Measurements from ENCODE around the gene PHF21A.

Gene PHF21A

DNA sequence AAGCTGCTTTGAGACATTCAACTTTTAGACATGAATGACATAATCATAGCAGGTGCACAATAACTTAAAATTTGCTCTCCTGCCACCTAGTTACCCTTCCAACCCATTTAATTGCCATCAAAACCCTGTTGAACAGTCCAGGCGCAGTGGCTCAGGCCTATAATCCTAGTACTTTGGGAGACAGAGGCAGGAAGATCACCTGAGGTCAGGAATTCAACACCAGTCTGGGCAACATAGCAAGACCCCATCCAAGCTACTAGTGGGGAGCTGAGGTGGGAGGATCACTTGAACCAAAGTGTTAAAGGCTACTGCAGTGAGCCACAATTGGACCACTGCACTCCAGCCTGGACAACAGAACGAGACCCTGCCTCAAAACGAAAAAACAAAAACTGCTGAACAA lies 4.0 kb upstream of the PHF21A start (continued):
- TF ChIP-seq, protein P1, sequence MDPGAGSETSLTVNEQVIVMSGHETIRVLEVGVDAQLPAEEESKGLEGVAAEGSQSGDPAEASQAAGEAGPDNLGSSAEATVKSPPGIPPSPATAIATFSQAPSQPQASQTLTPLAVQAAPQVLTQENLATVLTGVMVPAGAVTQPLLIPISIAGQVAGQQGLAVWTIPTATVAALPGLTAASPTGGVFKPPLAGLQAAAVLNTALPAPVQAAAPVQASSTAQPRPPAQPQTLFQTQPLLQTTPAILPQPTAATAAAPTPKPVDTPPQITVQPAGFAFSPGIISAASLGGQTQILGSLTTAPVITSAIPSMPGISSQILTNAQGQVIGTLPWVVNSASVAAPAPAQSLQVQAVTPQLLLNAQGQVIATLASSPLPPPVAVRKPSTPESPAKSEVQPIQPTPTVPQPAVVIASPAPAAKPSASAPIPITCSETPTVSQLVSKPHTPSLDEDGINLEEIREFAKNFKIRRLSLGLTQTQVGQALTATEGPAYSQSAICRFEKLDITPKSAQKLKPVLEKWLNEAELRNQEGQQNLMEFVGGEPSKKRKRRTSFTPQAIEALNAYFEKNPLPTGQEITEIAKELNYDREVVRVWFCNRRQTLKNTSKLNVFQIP (CRISPR knock-in tag; IDR thresholded peaks at IDR 0.05; ENCODE audit: borderline replicate concordance, low read depth), result no peak
- no peak for TF ChIP-seq GLIS3 (CRISPR knock-in tag; IDR thresholded peaks at IDR 0.05)
- TF ChIP-seq ESRRG (CRISPR knock-in tag; IDR thresholded peaks at IDR 0.05), result no peak
- TF ChIP-seq OSR1 (CRISPR knock-in tag; IDR thresholded peaks at IDR 0.05), result no peak

DNA sequence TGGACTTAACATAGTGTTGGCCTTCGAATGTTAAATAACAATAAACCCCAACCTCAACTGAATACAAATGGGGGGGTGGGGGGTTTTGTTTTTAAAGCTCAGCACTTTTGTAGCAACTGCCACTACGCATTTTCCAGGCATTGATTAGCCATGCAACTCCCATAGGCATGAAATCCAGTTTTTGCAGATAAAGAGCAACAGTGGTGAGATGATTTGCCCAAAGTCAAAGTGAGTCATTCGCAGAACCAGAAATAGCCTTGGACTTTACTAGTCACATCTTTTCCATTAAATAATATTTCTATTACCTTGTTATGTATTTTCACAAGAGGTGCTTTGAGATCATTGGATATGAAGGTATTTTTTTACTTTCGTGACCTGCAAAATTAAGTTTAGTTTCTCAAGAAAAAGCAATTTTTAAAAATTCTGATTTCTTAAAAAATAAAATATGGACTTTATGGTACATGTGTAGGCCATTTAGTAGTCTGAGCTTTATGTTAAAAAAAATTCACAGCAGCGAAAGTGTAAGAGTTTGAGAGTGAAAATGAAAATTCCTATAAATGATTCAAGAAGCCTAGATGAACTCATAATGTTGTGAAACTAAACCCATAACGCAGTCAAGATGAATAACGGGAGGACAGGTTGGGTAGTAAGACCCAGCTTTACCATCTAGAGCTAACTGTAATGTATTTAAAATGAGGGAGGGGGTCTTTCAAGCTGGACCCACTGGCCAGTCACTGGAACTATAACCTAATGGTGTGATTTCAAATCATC lies 1.9 kb upstream of the PHF21A start:
- no peak for ATAC-seq
- TF ChIP-seq ARNTL (CRISPR knock-in tag; IDR thresholded peaks at IDR 0.05; ENCODE audit: borderline replicate concordance, low read depth) (no peak), ZNF8 (CRISPR knock-in tag; IDR thresholded peaks at IDR 0.05) (no peak), ZFP3 (CRISPR knock-in tag; IDR thresholded peaks at IDR 0.05) (no peak), SNAI2 (CRISPR knock-in tag; IDR thresholded peaks at IDR 0.05) (no peak), PPARA (CRISPR knock-in tag; IDR thresholded peaks at IDR 0.05; ENCODE audit: borderline replicate concordance) (no peak), RARB (CRISPR knock-in tag; IDR thresholded peaks at IDR 0.05) (no peak), ISL1 (CRISPR knock-in tag; IDR thresholded peaks at IDR 0.05) (no peak), OSR1 (CRISPR knock-in tag; IDR thresholded peaks at IDR 0.05) (no peak), ZFP30 (CRISPR knock-in tag; IDR thresholded peaks at IDR 0.05) (no peak), BACH2 (CRISPR knock-in tag; IDR thresholded peaks at IDR 0.05; ENCODE audit: borderline replicate concordance) (no peak), ESRRG (CRISPR knock-in tag; IDR thresholded peaks at IDR 0.05) (no peak), CSDC2 (CRISPR knock-in tag; IDR thresholded peaks at IDR 0.05) (no peak)
- TF ChIP-seq, protein P2, sequence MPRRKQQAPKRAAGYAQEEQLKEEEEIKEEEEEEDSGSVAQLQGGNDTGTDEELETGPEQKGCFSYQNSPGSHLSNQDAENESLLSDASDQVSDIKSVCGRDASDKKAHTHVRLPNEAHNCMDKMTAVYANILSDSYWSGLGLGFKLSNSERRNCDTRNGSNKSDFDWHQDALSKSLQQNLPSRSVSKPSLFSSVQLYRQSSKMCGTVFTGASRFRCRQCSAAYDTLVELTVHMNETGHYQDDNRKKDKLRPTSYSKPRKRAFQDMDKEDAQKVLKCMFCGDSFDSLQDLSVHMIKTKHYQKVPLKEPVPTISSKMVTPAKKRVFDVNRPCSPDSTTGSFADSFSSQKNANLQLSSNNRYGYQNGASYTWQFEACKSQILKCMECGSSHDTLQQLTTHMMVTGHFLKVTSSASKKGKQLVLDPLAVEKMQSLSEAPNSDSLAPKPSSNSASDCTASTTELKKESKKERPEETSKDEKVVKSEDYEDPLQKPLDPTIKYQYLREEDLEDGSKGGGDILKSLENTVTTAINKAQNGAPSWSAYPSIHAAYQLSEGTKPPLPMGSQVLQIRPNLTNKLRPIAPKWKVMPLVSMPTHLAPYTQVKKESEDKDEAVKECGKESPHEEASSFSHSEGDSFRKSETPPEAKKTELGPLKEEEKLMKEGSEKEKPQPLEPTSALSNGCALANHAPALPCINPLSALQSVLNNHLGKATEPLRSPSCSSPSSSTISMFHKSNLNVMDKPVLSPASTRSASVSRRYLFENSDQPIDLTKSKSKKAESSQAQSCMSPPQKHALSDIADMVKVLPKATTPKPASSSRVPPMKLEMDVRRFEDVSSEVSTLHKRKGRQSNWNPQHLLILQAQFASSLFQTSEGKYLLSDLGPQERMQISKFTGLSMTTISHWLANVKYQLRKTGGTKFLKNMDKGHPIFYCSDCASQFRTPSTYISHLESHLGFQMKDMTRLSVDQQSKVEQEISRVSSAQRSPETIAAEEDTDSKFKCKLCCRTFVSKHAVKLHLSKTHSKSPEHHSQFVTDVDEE (CRISPR knock-in tag; IDR thresholded peaks at IDR 0.05), result no peak
- TF ChIP-seq, protein P3, sequence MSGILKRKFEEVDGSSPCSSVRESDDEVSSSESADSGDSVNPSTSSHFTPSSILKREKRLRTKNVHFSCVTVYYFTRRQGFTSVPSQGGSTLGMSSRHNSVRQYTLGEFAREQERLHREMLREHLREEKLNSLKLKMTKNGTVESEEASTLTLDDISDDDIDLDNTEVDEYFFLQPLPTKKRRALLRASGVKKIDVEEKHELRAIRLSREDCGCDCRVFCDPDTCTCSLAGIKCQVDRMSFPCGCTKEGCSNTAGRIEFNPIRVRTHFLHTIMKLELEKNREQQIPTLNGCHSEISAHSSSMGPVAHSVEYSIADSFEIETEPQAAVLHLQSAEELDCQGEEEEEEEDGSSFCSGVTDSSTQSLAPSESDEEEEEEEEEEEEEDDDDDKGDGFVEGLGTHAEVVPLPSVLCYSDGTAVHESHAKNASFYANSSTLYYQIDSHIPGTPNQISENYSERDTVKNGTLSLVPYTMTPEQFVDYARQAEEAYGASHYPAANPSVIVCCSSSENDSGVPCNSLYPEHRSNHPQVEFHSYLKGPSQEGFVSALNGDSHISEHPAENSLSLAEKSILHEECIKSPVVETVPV (CRISPR knock-in tag; IDR thresholded peaks at IDR 0.05), result no peak
- TF ChIP-seq, protein P4, sequence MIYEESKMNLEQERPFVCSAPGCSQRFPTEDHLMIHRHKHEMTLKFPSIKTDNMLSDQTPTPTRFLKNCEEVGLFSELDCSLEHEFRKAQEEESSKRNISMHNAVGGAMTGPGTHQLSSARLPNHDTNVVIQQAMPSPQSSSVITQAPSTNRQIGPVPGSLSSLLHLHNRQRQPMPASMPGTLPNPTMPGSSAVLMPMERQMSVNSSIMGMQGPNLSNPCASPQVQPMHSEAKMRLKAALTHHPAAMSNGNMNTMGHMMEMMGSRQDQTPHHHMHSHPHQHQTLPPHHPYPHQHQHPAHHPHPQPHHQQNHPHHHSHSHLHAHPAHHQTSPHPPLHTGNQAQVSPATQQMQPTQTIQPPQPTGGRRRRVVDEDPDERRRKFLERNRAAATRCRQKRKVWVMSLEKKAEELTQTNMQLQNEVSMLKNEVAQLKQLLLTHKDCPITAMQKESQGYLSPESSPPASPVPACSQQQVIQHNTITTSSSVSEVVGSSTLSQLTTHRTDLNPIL (CRISPR knock-in tag; IDR thresholded peaks at IDR 0.05; ENCODE audit: low read depth), result no peak
- TF ChIP-seq, protein P1 (CRISPR knock-in tag; IDR thresholded peaks at IDR 0.05; ENCODE audit: borderline replicate concordance, low read depth), result no peak
- TF ChIP-seq, protein P5, sequence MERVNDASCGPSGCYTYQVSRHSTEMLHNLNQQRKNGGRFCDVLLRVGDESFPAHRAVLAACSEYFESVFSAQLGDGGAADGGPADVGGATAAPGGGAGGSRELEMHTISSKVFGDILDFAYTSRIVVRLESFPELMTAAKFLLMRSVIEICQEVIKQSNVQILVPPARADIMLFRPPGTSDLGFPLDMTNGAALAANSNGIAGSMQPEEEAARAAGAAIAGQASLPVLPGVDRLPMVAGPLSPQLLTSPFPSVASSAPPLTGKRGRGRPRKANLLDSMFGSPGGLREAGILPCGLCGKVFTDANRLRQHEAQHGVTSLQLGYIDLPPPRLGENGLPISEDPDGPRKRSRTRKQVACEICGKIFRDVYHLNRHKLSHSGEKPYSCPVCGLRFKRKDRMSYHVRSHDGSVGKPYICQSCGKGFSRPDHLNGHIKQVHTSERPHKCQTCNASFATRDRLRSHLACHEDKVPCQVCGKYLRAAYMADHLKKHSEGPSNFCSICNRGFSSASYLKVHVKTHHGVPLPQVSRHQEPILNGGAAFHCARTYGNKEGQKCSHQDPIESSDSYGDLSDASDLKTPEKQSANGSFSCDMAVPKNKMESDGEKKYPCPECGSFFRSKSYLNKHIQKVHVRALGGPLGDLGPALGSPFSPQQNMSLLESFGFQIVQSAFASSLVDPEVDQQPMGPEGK (CRISPR knock-in tag; IDR thresholded peaks at IDR 0.05; ENCODE audit: borderline replicate concordance), result no peak

Data from SK-N-SH treated with all-trans-retinoic acid at 6 μM for 48 hours (cell line).